Spleen (tissue), 13 donors: ENCODE data around the gene NBEA. TPM values are rescaled to one million over a fixed set of nuclear protein-coding genes. Genes with fewer than 3 reads are reported as not detected.

Experiments
- DNase-seq: peaks from one replicate; pipeline ENCODE4 v3.0.0-alpha.2; 2020
- H3K27ac ChIP-seq, 8 donors: fragments of 200-600 bp; sonication (generic) in 7 of 8; 1 replicate in 4 of 8; 2 replicates in 4 of 8; pipeline versions ENCODE4 v1.5.0 to v1.8.0; 2016 to 2021; ENCODE audit warnings: inconsistent platforms in 4 of 8, mild to moderate bottlenecking in 4 of 8, moderate library complexity in 1 of 8
- H3K27me3 ChIP-seq, 7 donors: fragments of 200-600 bp; sonication (generic) in 6 of 7; replicated peaks in 1 of 7; 1 replicate in 4 of 7; 2 replicates in 3 of 7; pipeline versions ENCODE4 v1.5.0 to v1.8.0; 2016 to 2021; ENCODE audit warnings: inconsistent platforms in 3 of 7, mild to moderate bottlenecking in 1 of 7
- H3K36me3 ChIP-seq, 6 donors: fragments of 200-600 bp; sonication (generic) in 5 of 6; 1 replicate in 4 of 6; 2 replicates in 2 of 6; pipeline versions ENCODE4 v1.5.0 to v1.8.0; 2016 to 2021; ENCODE audit warnings: inconsistent platforms in 2 of 6
- H3K4me1 ChIP-seq, 6 donors: fragments of 200-600 bp; sonication (generic) in 5 of 6; 1 replicate in 3 of 6; 2 replicates in 3 of 6; pipeline versions ENCODE4 v1.5.0 to v1.8.0; 2016 to 2021; ENCODE audit warnings: inconsistent platforms in 3 of 6
- H3K4me3 ChIP-seq, 8 donors: fragments of 200-600 bp; sonication (generic) in 7 of 8; 1 replicate in 4 of 8; 2 replicates in 4 of 8; pipeline versions ENCODE4 v1.5.0 to v1.8.0; 2016 to 2021; ENCODE audit warnings: inconsistent platforms in 4 of 8, mild to moderate bottlenecking in 4 of 8, moderate library complexity in 2 of 8
- H3K9me3 ChIP-seq, 8 donors: fragments of 200-600 bp; sonication (generic) in 7 of 8; 1 replicate in 4 of 8; 2 replicates in 4 of 8; pipeline versions ENCODE4 v1.5.0 to v1.8.0; 2016 to 2021; ENCODE audit warnings: inconsistent platforms in 4 of 8
- POLR2A ChIP-seq, 3 donors: fragments of 450-650 bp; IDR thresholded peaks; one replicate each; pipeline ENCODE4 v1.5.1; 2017; ENCODE audit warnings: antibody characterized with exemption in 3 of 3, mild to moderate bottlenecking in 1 of 3
- POLR2AphosphoS5 ChIP-seq, 3 donors: sonication (generic); formaldehyde crosslinking; IDR thresholded peaks; one replicate each; pipeline ENCODE4 v1.5.1; 2017; ENCODE audit warnings: antibody characterized with exemption in 3 of 3
- WGBS, 5 donors: extraction: QIAGEN DNeasy Blood & Tissue Kit in 3 of 5; methylation state at CpG; one replicate each; pipeline versions ENCODE4 v1.1.5 to v1.1.7; 2013 to 2018; 5-methylcytosine and 5-hydroxymethylcytosine counted together
- intact Hi-C: fragments of 100-400 bp; cut with DNase I; formaldehyde crosslinking; loops from one replicate; pipeline ENCODE4 v1.15.0; 2023; ENCODE audit warnings: low total_unique reads
- long read RNA-seq, 2 donors: transcript quantifications; one replicate each; lab custom pipeline, GENCODE V29; 2026
- polyA plus RNA-seq, 3 donors: library from polyadenylated mRNA; stranded (reverse); fragments of 200-250 nt; gene quantifications; one replicate each; pipeline ENCODE4 v1.2.1, GENCODE V29; 2013
- total RNA-seq, 7 donors: library from RNA; depleted of rRNA in 3 of 7; stranded (reverse); fragments of >200 nt in 3 of 7; fragmentation: NEBNext Ultra II Directional in 4 of 7; extraction: Animal tissue kit (Norgen Biotek cat#: 25700) in 4 of 7; gene quantifications; one replicate each; pipeline versions ENCODE4 v1.1.0 to v1.2.1, GENCODE V29; 2016 to 2021
- TF ChIP-seq, protein P1 (sequence below), 11 experiments: fragments of 200-600 bp in 7 of 11; fragments of 450-650 bp in 4 of 11; sonication (generic) in 4 of 11; IDR thresholded peaks in 8 of 11; conservative IDR thresholded peaks in 3 of 11; 1 replicate in 7 of 11; 2 replicates in 4 of 11; pipeline versions ENCODE4 v1.4.0 to v1.8.0; 2016 to 2021; ENCODE audit warnings: antibody characterized with exemption in 11 of 11, inconsistent platforms in 4 of 11, mild to moderate bottlenecking in 1 of 11
- donor health status: healthy with polysubstance abuse.
- donor health status: DM: no; HTN: no; CAD: no; lungs with moderate emphysema.
- donor health status: DM: no; HTN: no; CAD: no.
- donor health status: Bipolar disorder and iron deficiency.
- donor health status: healthy.
- donor health status: DM: no; HTN: no; CAD: no.
- donor health status: DM: yes; HTN: yes; CAD: no.

The NBEA gene, protein sequence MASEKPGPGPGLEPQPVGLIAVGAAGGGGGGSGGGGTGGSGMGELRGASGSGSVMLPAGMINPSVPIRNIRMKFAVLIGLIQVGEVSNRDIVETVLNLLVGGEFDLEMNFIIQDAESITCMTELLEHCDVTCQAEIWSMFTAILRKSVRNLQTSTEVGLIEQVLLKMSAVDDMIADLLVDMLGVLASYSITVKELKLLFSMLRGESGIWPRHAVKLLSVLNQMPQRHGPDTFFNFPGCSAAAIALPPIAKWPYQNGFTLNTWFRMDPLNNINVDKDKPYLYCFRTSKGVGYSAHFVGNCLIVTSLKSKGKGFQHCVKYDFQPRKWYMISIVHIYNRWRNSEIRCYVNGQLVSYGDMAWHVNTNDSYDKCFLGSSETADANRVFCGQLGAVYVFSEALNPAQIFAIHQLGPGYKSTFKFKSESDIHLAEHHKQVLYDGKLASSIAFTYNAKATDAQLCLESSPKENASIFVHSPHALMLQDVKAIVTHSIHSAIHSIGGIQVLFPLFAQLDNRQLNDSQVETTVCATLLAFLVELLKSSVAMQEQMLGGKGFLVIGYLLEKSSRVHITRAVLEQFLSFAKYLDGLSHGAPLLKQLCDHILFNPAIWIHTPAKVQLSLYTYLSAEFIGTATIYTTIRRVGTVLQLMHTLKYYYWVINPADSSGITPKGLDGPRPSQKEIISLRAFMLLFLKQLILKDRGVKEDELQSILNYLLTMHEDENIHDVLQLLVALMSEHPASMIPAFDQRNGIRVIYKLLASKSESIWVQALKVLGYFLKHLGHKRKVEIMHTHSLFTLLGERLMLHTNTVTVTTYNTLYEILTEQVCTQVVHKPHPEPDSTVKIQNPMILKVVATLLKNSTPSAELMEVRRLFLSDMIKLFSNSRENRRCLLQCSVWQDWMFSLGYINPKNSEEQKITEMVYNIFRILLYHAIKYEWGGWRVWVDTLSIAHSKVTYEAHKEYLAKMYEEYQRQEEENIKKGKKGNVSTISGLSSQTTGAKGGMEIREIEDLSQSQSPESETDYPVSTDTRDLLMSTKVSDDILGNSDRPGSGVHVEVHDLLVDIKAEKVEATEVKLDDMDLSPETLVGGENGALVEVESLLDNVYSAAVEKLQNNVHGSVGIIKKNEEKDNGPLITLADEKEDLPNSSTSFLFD (N-terminal part only)
- total RNA-seq: 10 to 100 TPM; 11.0 to 27.7 (median 14.2) TPM
- 1 to 10 TPM; 1.8 to 3.1 (median 1.8) TPM for polyA plus RNA-seq
- long read RNA-seq, donor 1: 0 reads
- long read RNA-seq, donor 2: 0 reads

DNA sequence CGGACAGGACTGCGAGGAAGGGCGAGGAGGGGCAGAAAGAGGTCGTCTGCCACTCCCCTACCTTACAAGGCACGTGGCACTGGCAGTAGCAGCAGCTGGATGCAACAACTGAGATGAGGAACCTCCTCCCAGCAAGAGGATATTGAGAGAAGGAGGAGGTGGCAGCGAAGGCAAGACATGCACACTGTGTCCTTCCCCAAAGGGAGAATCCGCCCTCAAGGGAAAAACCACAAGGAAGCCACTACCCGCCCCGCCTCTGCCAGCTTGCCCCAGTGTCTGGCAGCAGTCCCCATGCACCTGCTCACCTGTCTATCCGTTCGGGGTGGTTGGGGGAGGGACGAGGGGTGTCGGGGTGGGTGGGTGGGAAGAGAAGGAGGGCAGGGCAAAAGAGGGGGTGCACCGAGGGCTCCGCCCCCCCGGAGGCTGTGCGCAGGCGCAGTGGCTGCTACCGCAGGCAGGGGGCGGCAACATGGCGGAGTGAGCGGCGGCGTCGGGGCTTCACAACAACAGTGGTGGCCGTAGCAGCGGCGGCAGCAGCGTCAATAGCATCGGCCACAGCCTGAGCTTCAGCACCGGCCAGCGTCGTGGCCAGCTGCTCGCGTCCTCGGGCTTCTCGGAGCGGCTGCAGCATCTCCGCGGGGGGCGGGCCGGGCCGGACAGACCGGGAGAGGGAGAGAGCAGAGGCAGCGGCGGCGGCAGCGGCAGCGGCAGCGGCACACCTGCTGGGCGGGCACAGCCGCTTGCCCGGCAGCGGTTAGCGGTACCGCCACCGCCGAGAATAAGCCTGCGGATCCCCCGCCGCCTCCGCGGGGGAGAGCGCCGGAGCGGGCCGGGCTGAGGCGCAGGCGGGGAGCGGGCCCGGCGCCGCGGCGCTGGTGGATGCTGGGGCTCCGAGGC lies at the start of gene NBEA:
NBEA (plus strand) TSS at position 436 of the 897 bp plus-strand sequence. CDS start 551 bp downstream, outside the sequence.
- TF ChIP-seq POLR2AphosphoS5 (IDR thresholded peaks at IDR 0.05): peak; percentile 71 to 90 (median 86)
- peak in 1 of 3 donors; percentile 18 for TF ChIP-seq POLR2A (IDR thresholded peaks at IDR 0.05)
- TF ChIP-seq, protein P1, sequence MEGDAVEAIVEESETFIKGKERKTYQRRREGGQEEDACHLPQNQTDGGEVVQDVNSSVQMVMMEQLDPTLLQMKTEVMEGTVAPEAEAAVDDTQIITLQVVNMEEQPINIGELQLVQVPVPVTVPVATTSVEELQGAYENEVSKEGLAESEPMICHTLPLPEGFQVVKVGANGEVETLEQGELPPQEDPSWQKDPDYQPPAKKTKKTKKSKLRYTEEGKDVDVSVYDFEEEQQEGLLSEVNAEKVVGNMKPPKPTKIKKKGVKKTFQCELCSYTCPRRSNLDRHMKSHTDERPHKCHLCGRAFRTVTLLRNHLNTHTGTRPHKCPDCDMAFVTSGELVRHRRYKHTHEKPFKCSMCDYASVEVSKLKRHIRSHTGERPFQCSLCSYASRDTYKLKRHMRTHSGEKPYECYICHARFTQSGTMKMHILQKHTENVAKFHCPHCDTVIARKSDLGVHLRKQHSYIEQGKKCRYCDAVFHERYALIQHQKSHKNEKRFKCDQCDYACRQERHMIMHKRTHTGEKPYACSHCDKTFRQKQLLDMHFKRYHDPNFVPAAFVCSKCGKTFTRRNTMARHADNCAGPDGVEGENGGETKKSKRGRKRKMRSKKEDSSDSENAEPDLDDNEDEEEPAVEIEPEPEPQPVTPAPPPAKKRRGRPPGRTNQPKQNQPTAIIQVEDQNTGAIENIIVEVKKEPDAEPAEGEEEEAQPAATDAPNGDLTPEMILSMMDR (IDR thresholded peaks at IDR 0.05 in 8 of 11, conservative IDR thresholded peaks at IDR 0.05 in 3 of 11): peak in 8 of 11 experiments; percentile 12 to 61 (median 48)
- Histone ChIP-seq H3K36me3 (no peaks in the 10 kb centered on the region), H3K27me3 (peaks cover 0 to 30% (median 7%) of the 10 kb centered on the region in 7 donors), H3K27ac (peak within 1 kb of the TSS; percentile 71 to 88 (median 86)), H3K9me3 (no peaks in the 10 kb centered on the region), H3K4me1 (peaks cover 7 to 48% (median 24%) of the 10 kb centered on the region in 6 donors), H3K4me3 (peak within 1 kb of the TSS; percentile 73 to 92 (median 84))
- peak; percentile 94 for DNase-seq
- intact Hi-C loops: loop anchor here (10.0 kb wide), 1 partner anchor 203 kb away; no protein-coding TSS in a partner anchor
- 0 to 1% (median 1%) methylated on average over 42 to 76 of the region's 76 CpGs for WGBS, 5 donors

DNA sequence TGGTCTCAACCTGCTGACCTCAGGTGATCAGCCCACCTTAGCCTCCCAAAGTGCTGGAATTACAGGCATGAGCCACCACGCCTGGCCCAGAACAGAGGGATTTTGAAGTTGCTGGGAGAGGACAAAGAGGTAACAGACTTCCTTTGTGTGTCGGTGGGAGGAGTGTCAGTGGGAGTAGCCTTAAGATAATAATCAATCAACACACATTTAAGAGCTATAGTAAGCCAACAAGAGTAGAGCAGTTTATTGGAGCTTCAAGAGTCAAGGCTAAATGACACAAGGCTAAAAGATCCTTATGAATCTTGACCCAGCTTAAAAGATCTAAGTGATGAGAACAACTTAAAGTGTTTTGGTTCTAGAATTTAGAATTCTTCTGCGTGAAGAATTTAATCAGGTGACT lies 47.3 kb upstream of the NBEA start:
- Histone ChIP-seq H3K27me3 (no peaks in the 10 kb centered on the region), H3K27ac (no peak overlapping the region), H3K9me3 (no peaks in the 10 kb centered on the region), H3K36me3 (no peaks in the 10 kb centered on the region), H3K4me3 (no peak overlapping the region), H3K4me1 (no peaks in the 10 kb centered on the region)
- WGBS, 5 donors: 67 to 83% (median 77%) methylated on average over 3 of the region's 3 CpGs
- no peak for TF ChIP-seq POLR2A (IDR thresholded peaks at IDR 0.05)
- TF ChIP-seq, protein P1 (IDR thresholded peaks at IDR 0.05 in 8 of 11, conservative IDR thresholded peaks at IDR 0.05 in 3 of 11): no peak
- intact Hi-C loops: no loop called here
- DNase-seq: no peak

DNA sequence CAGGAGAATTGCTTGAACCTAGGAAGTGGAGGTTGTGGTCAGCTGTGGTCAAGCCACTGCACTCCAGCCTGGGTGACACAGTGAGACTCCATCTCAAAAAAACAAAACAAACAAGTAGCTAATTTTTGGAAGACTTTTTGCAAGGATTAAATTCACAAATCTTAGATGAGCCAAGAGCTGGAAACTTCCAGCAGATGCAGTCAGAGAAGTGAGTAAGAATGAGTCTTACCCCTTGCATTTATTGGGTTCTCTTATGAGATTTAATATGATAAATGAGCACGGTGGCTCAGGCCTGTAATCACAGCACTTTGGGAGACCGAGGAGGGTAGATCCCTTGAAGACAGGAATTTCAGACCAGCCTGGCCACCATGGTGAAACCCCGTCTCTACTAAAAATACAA lies 44.9 kb upstream of the NBEA start:
- TF ChIP-seq, protein P1 (IDR thresholded peaks at IDR 0.05 in 8 of 11, conservative IDR thresholded peaks at IDR 0.05 in 3 of 11): no peak
- TF ChIP-seq POLR2AphosphoS5 (IDR thresholded peaks at IDR 0.05) (no peak), POLR2A (IDR thresholded peaks at IDR 0.05) (no peak)
- no peaks in the 10 kb centered on the region for H3K36me3 ChIP-seq
- H3K9me3 ChIP-seq: no peaks in the 10 kb centered on the region
- DNase-seq: no peak
- intact Hi-C loops: no loop called here
- WGBS, 5 donors: 71 to 96% (median 92%) methylated on average over 3 of the region's 3 CpGs
- H3K27ac ChIP-seq: no peak overlapping the region
- H3K4me3 ChIP-seq: no peak overlapping the region
- H3K4me1 ChIP-seq: no peaks in the 10 kb centered on the region
- H3K27me3 ChIP-seq: no peaks in the 10 kb centered on the region
